GM23338 (cell line): ENCODE measurements around the gene GCAT. TPM values are rescaled to one million over a fixed set of nuclear protein-coding genes. Genes with fewer than 3 reads are reported as not detected.
"Not testable (repeated sequence)": the region's sequence is repeated elsewhere in the genome, so short reads cannot be mapped to it uniquely, and the experiment has no call there.

Experiments
- ATAC-seq: fragments of 200-7000 bp; cut with Tn5 transposase; 3 replicates; pipeline ENCODE4 v1.9.1; 2020
- DNase-seq: peaks from one replicate; pipeline ENCODE4 v3.0.0-alpha.2; 2015; ENCODE audit warnings: low spot score
- H2AFZ ChIP-seq: fragments of 200-600 bp; sonication (generic); 2 replicates; pipeline ENCODE4 v1.8.0; 2016; ENCODE audit warnings: antibody characterized with exemption, mild to moderate bottlenecking, moderate library complexity
- H3F3A ChIP-seq: fragments of 200-600 bp; sonication (generic); replicated peaks from 2 replicates; pipeline ENCODE4 v1.8.0; 2017; ENCODE audit warnings: antibody characterized with exemption, mixed run types, low read depth
- H3K27ac ChIP-seq: fragments of 200-600 bp; sonication (generic); 2 replicates; pipeline ENCODE4 v1.6.1; 2016; ENCODE audit warnings: low read depth
- H3K27me3 ChIP-seq: fragments of 200-600 bp; sonication (generic); 2 replicates; pipeline ENCODE4 v1.8.0; 2016; ENCODE audit warnings: mild to moderate bottlenecking, mixed run types, moderate library complexity; ENCODE audit not compliant: insufficient read depth
- H3K36me3 ChIP-seq: fragments of 200-600 bp; sonication (generic); 2 replicates; pipeline ENCODE4 v1.8.0; 2016; ENCODE audit warnings: mild to moderate bottlenecking; ENCODE audit not compliant: insufficient read depth
- H3K4me1 ChIP-seq: fragments of 200-600 bp; sonication (generic); 2 replicates; pipeline ENCODE4 v1.8.0; 2016; ENCODE audit warnings: mild to moderate bottlenecking, moderate library complexity; ENCODE audit not compliant: insufficient read depth
- H3K4me2 ChIP-seq: fragments of 200-600 bp; sonication (generic); 2 replicates; pipeline ENCODE4 v1.7.1; 2017; ENCODE audit warnings: mixed run types
- H3K4me3 ChIP-seq: fragments of 200-600 bp; sonication (generic); 2 replicates; pipeline ENCODE4 v1.6.1; 2016; ENCODE audit warnings: mixed run types
- H3K79me2 ChIP-seq: fragments of 200-600 bp; sonication (generic); replicated peaks from 2 replicates; pipeline ENCODE4 v1.8.0; 2017; ENCODE audit warnings: mild to moderate bottlenecking; ENCODE audit not compliant: insufficient read depth
- H3K9me2 ChIP-seq: fragments of 200-600 bp; sonication (generic); 2 replicates; pipeline ENCODE4 v1.8.0; 2017; ENCODE audit not compliant: insufficient read depth
- H4K20me1 ChIP-seq: fragments of 200-600 bp; sonication (generic); replicated peaks from 2 replicates; pipeline ENCODE4 v1.8.0; 2017; ENCODE audit warnings: mild to moderate bottlenecking; ENCODE audit not compliant: insufficient read depth
- H3K27ac Mint-ChIP-seq: 2 replicates; pipeline ENCODE4 v1.8.0; 2020; ENCODE audit warnings: inconsistent platforms, mild to moderate bottlenecking, moderate library complexity, mixed read lengths
- H3K27me3 Mint-ChIP-seq: 3 replicates; pipeline ENCODE4 v1.8.0; 2022; ENCODE audit warnings: low read depth, mild to moderate bottlenecking, moderate library complexity, mixed read lengths, inconsistent platforms; ENCODE audit not compliant: insufficient read depth, poor library complexity
- H3K36me3 Mint-ChIP-seq: 3 replicates; pipeline ENCODE4 v1.8.0; 2021; ENCODE audit warnings: low read depth, mild to moderate bottlenecking, inconsistent platforms, moderate library complexity, mixed read lengths
- H3K4me1 Mint-ChIP-seq: 3 replicates; pipeline ENCODE4 v1.8.0; 2020; ENCODE audit warnings: mild to moderate bottlenecking, inconsistent platforms, mixed read lengths
- H3K4me3 Mint-ChIP-seq: 3 replicates; pipeline ENCODE4 v1.8.0; 2021; ENCODE audit warnings: moderate library complexity, mild to moderate bottlenecking, inconsistent platforms, mixed read lengths
- H3K9me3 Mint-ChIP-seq: 3 replicates; pipeline ENCODE4 v1.8.0; 2020; ENCODE audit warnings: moderate library complexity, mild to moderate bottlenecking, inconsistent platforms, mixed read lengths
- CREB1 ChIP-seq: fragments of 250-450 bp; sonication (Bioruptor Pico); IDR thresholded peaks from 2 replicates; pipeline ENCODE4 v1.5.0; 2020; ENCODE audit warnings: low read depth, mild to moderate bottlenecking, moderate library complexity
- ETS1 ChIP-seq: IDR thresholded peaks from 2 replicates; pipeline ENCODE4 v1.6.1; 2016; ENCODE audit warnings: antibody characterized with exemption
- EZH2phosphoT487 ChIP-seq: fragments of 200-600 bp; sonication (generic); IDR thresholded peaks from one replicate; pipeline ENCODE4 v1.8.1; 2018; ENCODE audit warnings: antibody characterized with exemption; ENCODE audit not compliant: unreplicated experiment
- NANOG ChIP-seq: IDR thresholded peaks from 2 replicates; pipeline ENCODE4 v1.6.1; 2016; ENCODE audit warnings: antibody characterized with exemption, borderline replicate concordance
- POLR2AphosphoS5 ChIP-seq: IDR thresholded peaks from 2 replicates; pipeline ENCODE4 v1.6.1; 2016; ENCODE audit warnings: antibody characterized with exemption, low read depth
- STAT1 ChIP-seq: IDR thresholded peaks from one replicate; pipeline ENCODE4 v1.6.1; 2016; ENCODE audit warnings: antibody characterized with exemption; ENCODE audit not compliant: unreplicated experiment
- ZNF114 ChIP-seq: fragments of 250-450 bp; sonication (Bioruptor Pico); IDR thresholded peaks from 2 replicates; pipeline ENCODE4 v1.5.0; 2020; ENCODE audit warnings: mild to moderate bottlenecking, moderate library complexity
- ZNF331 ChIP-seq: fragments of 250-450 bp; sonication (Bioruptor Pico); IDR thresholded peaks from 2 replicates; pipeline ENCODE4 v1.5.0; 2020; ENCODE audit warnings: low read depth, mild to moderate bottlenecking, moderate library complexity
- ZNF462 ChIP-seq: fragments of 250-450 bp; sonication (Bioruptor Pico); IDR thresholded peaks from 2 replicates; pipeline ENCODE4 v1.5.0; 2020; ENCODE audit warnings: mild to moderate bottlenecking, moderate library complexity
- polyA plus RNA-seq: library from polyadenylated mRNA; unstranded; fragments of >200 nt; fragmentation: Nextera tagmentation; extraction: Ambion mirVana; gene quantifications from 2 replicates; pipeline ENCODE4 v1.2.1, GENCODE V29; 2016
- total RNA-seq: library from RNA; depleted of rRNA; stranded (reverse); fragments of >200 nt; shearing (Covaris generic); gene quantifications from 2 replicates; pipeline ENCODE4 v1.2.3, GENCODE V29; 2014
- TF ChIP-seq, protein P1 (sequence below), 2 experiments: fragments of 200-600 bp in 1 of 2; sonication (generic) in 1 of 2; conservative IDR thresholded peaks; 2 replicates each; pipeline versions ENCODE4 v1.5.1 to v1.6.1; 2016 to 2017; ENCODE audit warnings: antibody characterized with exemption in 2 of 2, low read depth in 2 of 2, mild to moderate bottlenecking in 2 of 2, moderate library complexity in 1 of 2

Gene GCAT
- total and polyA plus RNA-seq, 2 experiments from 2014 or later = 36.8 to 61.3 TPM

DNA sequence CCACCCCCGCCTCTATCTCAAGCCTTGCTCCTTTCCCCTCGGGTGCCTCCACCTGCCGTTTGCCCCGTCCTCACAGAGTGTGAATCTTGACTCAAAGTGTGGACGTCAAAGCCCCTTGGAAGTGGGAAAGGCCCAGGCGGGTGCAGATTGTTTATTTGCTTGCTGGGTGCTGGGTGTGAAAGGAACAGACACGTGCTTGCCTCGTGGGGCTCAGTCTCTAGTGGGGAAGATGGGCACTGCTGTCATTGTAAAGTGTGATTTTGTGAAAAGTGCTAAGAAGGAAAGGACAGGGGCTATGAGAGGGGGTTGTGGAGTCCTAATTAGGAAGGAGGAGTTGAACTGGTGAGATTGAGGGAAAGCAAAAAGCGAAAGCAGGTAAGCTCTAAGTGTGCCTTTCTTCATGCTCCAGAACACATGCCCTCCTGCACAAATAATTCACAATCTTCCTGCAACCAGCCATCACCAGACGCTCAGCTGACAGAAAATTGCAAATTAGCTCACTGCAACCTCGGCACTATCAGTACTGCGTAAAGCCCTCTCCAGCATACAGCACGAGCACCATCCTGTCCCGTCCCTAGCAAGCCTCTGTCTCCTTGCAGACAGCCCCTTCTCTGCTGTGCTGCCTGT is 9.7 kb upstream of the GCAT start:
- no peak for DNase-seq
- H3K4me3 ChIP-seq = no peak overlapping the region
- H3K36me3 ChIP-seq = no peaks in the 10 kb centered on the region
- Mint-ChIP-seq H3K4me3 (no peak overlapping the region), H3K4me1 (peaks cover 3% of the 10 kb centered on the region), H3K27ac (no peak overlapping the region), H3K9me3 (no peaks in the 10 kb centered on the region), H3K36me3 (no peaks in the 10 kb centered on the region), H3K27me3 (peaks cover 22% of the 10 kb centered on the region)
- no peak for ATAC-seq
- peaks cover 36% of the 10 kb centered on the region for H3K27me3 ChIP-seq
- H4K20me1 ChIP-seq = no peaks in the 10 kb centered on the region
- H2AFZ ChIP-seq = no peak overlapping the region; the same call in 1 of the 2 replicates
- H3K9me2 ChIP-seq = no peaks in the 10 kb centered on the region
- H3F3A ChIP-seq = no peaks in the 10 kb centered on the region
- H3K79me2 ChIP-seq = no peaks in the 10 kb centered on the region
- TF ChIP-seq POLR2AphosphoS5 = no peak
- TF ChIP-seq, protein P1, sequence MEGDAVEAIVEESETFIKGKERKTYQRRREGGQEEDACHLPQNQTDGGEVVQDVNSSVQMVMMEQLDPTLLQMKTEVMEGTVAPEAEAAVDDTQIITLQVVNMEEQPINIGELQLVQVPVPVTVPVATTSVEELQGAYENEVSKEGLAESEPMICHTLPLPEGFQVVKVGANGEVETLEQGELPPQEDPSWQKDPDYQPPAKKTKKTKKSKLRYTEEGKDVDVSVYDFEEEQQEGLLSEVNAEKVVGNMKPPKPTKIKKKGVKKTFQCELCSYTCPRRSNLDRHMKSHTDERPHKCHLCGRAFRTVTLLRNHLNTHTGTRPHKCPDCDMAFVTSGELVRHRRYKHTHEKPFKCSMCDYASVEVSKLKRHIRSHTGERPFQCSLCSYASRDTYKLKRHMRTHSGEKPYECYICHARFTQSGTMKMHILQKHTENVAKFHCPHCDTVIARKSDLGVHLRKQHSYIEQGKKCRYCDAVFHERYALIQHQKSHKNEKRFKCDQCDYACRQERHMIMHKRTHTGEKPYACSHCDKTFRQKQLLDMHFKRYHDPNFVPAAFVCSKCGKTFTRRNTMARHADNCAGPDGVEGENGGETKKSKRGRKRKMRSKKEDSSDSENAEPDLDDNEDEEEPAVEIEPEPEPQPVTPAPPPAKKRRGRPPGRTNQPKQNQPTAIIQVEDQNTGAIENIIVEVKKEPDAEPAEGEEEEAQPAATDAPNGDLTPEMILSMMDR (conservative IDR thresholded peaks at IDR 0.05; ENCODE audit: low read depth in 2 of 2) = no peak
- no peak for TF ChIP-seq EZH2phosphoT487
- no peak for TF ChIP-seq ZNF114 (CRISPR knock-in tag)
- TF ChIP-seq STAT1 = no peak
- TF ChIP-seq ETS1 = no peak
- TF ChIP-seq NANOG = no peak
- TF ChIP-seq CREB1 = no peak
- no peak for TF ChIP-seq ZNF462 (CRISPR knock-in tag)
- TF ChIP-seq ZNF331 (CRISPR knock-in tag) = no peak
- no peak overlapping the region for H3K27ac ChIP-seq
- H3K4me1 ChIP-seq = no peaks in the 10 kb centered on the region
- no peak overlapping the region for H3K4me2 ChIP-seq

DNA sequence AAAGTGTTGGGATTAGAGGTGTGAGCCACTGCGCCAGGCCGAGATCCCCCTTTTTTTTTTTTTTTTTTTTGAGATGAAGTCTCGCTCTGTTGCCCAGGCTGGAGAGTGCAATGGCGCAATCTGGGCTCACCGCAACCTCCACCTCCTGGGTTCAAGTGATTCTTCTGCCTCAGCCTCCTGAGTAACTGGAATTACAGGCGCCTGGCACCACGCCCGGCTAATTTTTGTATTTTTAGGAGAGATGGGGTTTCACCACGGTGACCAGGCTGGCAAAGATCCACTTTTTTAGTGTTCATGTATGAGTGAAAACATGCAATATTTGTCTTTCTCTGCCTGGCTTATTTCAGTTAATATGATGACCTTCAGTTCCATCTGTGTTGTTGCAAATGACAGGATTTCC is 7.8 kb upstream of the GCAT start:
- not testable (repeated sequence) for H3K4me2 ChIP-seq, H3F3A ChIP-seq, H3K4me3 ChIP-seq, H3K27ac ChIP-seq, H2AFZ ChIP-seq, ATAC-seq, H3K36me3 Mint-ChIP-seq, H3K9me2 ChIP-seq, H3K36me3 ChIP-seq, H4K20me1 ChIP-seq, H3K27ac Mint-ChIP-seq, DNase-seq, H3K4me3 Mint-ChIP-seq, H3K79me2 ChIP-seq, H3K4me1 ChIP-seq, H3K9me3 Mint-ChIP-seq
- H3K27me3 Mint-ChIP-seq = peaks cover 35% of the 10 kb centered on the region
- H3K4me1 Mint-ChIP-seq = peaks cover 13% of the 10 kb centered on the region
- peaks cover 54% of the 10 kb centered on the region for H3K27me3 ChIP-seq
